Natural killer cell (primary cell): Measurements from ENCODE around the gene PARVA. TPM values are rescaled to one million over a fixed set of nuclear protein-coding genes. Genes with fewer than 3 reads are reported as not detected.

Experiments used
- ATAC-seq, 3 donors: fragments of 150-1000 bp in 2 of 3; fragments of 200-7000 bp in 1 of 3; cut with Tn5 transposase; 1 replicate in 1 of 3; 2 replicates in 2 of 3; pipeline ENCODE4 v1.10.0; 2021; ENCODE audit warnings: mild to moderate bottlenecking in 2 of 3, moderate library complexity in 2 of 3
- DNase-seq, 2 donors: peaks; one replicate each; pipeline versions ENCODE4 v3.0.0 to v3.0.0-alpha.2; 2013 to 2021; ENCODE audit warnings: mixed read lengths in 1 of 2
- H3K27ac ChIP-seq: one replicate; pipeline ENCODE4 v1.5.1; 2013; ENCODE audit warnings: mild to moderate bottlenecking, low read length
- H3K27me3 ChIP-seq: one replicate; pipeline ENCODE4 v1.6.1; 2013; ENCODE audit warnings: low read length; ENCODE audit not compliant: control insufficient read depth, insufficient read depth
- H3K36me3 ChIP-seq: one replicate; pipeline ENCODE4 v1.6.1; 2013; ENCODE audit warnings: low read length; ENCODE audit not compliant: control insufficient read depth, insufficient read depth
- H3K4me1 ChIP-seq: one replicate; pipeline ENCODE4 v1.6.1; 2013; ENCODE audit warnings: low read length; ENCODE audit not compliant: control insufficient read depth, insufficient read depth
- H3K4me3 ChIP-seq: one replicate; pipeline ENCODE4 v1.5.1; 2013; ENCODE audit warnings: low read length
- H3K9me3 ChIP-seq: one replicate; pipeline ENCODE4 v1.6.1; 2013; ENCODE audit warnings: low read length; ENCODE audit not compliant: control insufficient read depth, insufficient read depth
- H3K27ac Mint-ChIP-seq, 2 donors: one replicate each; pipeline ENCODE4 v1.8.0; 2022; ENCODE audit warnings: mild to moderate bottlenecking in 2 of 2, mixed read lengths in 2 of 2, moderate library complexity in 1 of 2
- H3K27me3 Mint-ChIP-seq, 2 donors: one replicate each; pipeline ENCODE4 v1.8.0; 2022; ENCODE audit warnings: low read depth in 2 of 2, mixed read lengths in 2 of 2
- H3K36me3 Mint-ChIP-seq: one replicate; pipeline ENCODE4 v1.8.0; 2022; ENCODE audit warnings: mixed read lengths
- H3K4me1 Mint-ChIP-seq, 2 donors: one replicate each; pipeline ENCODE4 v1.8.0; 2022; ENCODE audit warnings: mixed read lengths in 2 of 2
- H3K4me3 Mint-ChIP-seq: one replicate; pipeline ENCODE4 v1.8.0; 2022; ENCODE audit warnings: mild to moderate bottlenecking, moderate library complexity, mixed read lengths
- H3K9me3 Mint-ChIP-seq, 2 donors: one replicate each; pipeline ENCODE4 v1.8.0; 2022; ENCODE audit warnings: mixed read lengths in 2 of 2
- WGBS: methylation state at CpG from one replicate; pipeline ENCODE4 v1.1.7; 2013; ENCODE audit warnings: missing lambda C conversion rate; ENCODE audit not compliant: insufficient coverage; 5-methylcytosine and 5-hydroxymethylcytosine counted together
- intact Hi-C: fragments of 100-400 bp; cut with micrococcal nuclease; formaldehyde crosslinking; loops from one replicate; pipeline ENCODE4 v1.14.2; 2022
- total RNA-seq, 4 donors: library from RNA; stranded (reverse); fragments of 120-200 nt in 1 of 4; gene quantifications; one replicate each; pipeline versions ENCODE4 v1.2.3 to v1.2.4, GENCODE V29; 2013 to 2022
- TF ChIP-seq, protein P1 (sequence below): fragments of 200-600 bp; IDR thresholded peaks from one replicate; pipeline ENCODE4 v1.8.0; 2022; ENCODE audit warnings: antibody characterized with exemption

The PARVA gene
- total RNA-seq, 3 donors from 2014 or later (not counting 1 experiment from before 2014, with no cell fraction given): 0.07 to 1.0 TPM; not detected in 1

DNA sequence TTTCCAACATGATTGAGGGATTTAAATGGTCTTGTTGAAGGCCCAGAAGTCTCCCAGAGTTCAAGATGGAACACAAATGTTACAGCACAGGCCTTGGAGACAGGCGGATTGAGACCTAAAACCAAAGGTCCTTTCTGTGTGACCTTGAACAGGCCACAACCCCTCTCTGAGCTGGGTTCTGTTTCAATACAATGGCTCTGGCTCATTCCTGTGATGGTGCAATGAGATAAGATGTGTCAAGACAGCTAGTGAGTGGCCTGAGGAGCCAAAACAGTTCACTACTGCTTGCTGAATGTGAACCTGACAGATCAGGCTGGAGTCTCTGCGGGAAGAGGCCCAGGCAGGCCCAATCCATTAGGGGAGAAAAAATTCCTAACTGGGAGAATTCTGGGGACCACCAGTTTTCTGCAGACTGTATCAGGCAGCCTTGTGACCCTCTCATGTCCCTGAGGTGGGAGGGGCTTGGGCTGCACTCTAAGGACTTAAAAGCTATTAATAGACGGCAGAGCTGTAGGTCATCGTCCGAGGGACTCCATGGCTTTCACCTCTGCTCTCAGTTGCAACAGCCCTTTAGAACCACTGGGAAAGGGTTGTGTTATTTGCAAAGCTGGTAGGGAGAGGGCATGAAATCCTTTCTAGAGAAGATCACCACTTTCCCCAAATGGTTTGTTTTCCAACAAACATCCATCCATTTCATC lies 170.7 kb downstream of the PARVA start:
- Histone ChIP-seq H3K36me3 (no peaks in the 10 kb centered on the region), H3K27ac (no peak overlapping the region), H3K9me3 (no peaks in the 10 kb centered on the region), H3K4me1 (no peaks in the 10 kb centered on the region), H3K4me3 (no peak overlapping the region), H3K27me3 (peaks cover 2% of the 10 kb centered on the region)
- 90% methylated on average over 5 of the region's 5 CpGs for WGBS
- TF ChIP-seq, protein P1, sequence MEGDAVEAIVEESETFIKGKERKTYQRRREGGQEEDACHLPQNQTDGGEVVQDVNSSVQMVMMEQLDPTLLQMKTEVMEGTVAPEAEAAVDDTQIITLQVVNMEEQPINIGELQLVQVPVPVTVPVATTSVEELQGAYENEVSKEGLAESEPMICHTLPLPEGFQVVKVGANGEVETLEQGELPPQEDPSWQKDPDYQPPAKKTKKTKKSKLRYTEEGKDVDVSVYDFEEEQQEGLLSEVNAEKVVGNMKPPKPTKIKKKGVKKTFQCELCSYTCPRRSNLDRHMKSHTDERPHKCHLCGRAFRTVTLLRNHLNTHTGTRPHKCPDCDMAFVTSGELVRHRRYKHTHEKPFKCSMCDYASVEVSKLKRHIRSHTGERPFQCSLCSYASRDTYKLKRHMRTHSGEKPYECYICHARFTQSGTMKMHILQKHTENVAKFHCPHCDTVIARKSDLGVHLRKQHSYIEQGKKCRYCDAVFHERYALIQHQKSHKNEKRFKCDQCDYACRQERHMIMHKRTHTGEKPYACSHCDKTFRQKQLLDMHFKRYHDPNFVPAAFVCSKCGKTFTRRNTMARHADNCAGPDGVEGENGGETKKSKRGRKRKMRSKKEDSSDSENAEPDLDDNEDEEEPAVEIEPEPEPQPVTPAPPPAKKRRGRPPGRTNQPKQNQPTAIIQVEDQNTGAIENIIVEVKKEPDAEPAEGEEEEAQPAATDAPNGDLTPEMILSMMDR: no peak
- Mint-ChIP-seq H3K36me3 (no peaks in the 10 kb centered on the region), H3K4me1 (no peaks in the 10 kb centered on the region), H3K9me3 (no peaks in the 10 kb centered on the region), H3K27me3 (peaks cover 6 to 8% of the 10 kb centered on the region in 2 donors), H3K4me3 (no peak overlapping the region), H3K27ac (no peak overlapping the region)
- DNase-seq: no peak
- intact Hi-C loops: no loop called here
- no peak for ATAC-seq

DNA sequence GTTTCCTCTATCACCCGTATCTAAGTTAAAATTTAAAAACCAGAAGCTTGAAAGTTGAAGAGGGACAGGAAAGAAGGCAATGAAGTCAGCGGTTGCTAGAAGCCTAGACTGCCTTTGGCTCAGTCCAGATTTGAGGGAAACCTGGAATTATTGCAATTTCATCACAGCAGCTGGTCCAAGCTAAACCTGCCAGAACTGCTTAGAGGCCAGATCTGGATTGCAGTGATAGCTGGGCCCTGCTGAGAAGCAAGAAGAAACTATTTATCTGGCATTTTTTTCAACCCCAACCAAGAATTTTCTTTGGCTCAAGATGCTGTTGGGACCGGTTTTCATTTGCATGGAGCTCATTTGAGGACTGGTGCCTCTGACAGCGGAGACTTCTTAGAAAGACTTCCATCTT lies 175.3 kb downstream of the PARVA start:
- DNase-seq: no peak
- Histone ChIP-seq H3K4me3 (no peak overlapping the region), H3K27ac (no peak overlapping the region), H3K27me3 (peaks cover 3% of the 10 kb centered on the region), H3K9me3 (no peaks in the 10 kb centered on the region), H3K4me1 (no peaks in the 10 kb centered on the region), H3K36me3 (no peaks in the 10 kb centered on the region)
- peaks cover 9 to 40% of the 10 kb centered on the region in 2 donors for H3K27me3 Mint-ChIP-seq
- intact Hi-C loops: no loop called here
- H3K36me3 Mint-ChIP-seq: no peaks in the 10 kb centered on the region
- H3K4me1 Mint-ChIP-seq: no peaks in the 10 kb centered on the region
- TF ChIP-seq, protein P1: no peak
- H3K9me3 Mint-ChIP-seq: peaks cover 0 to 2% of the 10 kb centered on the region in 2 donors
- 86% methylated on average over 4 of the region's 4 CpGs for WGBS
- no peak overlapping the region for H3K27ac Mint-ChIP-seq
- no peak for ATAC-seq
- no peak overlapping the region for H3K4me3 Mint-ChIP-seq

DNA sequence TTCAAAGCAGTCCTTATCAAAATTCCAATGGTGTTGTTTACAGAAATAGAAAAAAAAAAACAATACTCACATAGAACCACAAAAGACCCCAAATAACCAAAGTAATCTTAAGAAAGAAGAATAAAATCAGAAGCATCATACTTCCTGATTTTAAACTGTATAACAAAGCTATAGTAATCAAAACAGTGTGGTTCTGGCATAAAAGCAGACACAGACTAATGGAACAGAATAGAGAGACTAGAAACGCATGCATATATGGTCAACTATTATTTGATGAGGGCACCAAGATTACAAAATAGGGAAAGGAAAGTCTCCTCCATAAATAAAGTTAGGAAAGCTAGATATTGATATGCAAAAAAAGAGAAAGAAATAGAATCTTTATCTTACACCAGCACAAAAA lies 176.8 kb downstream of the PARVA start:
- Mint-ChIP-seq H3K36me3 (no peaks in the 10 kb centered on the region), H3K4me3 (no peak overlapping the region), H3K9me3 (peaks cover 0 to 2% of the 10 kb centered on the region in 2 donors), H3K27me3 (peaks cover 9 to 50% of the 10 kb centered on the region in 2 donors), H3K4me1 (no peaks in the 10 kb centered on the region), H3K27ac (no peak overlapping the region)
- TF ChIP-seq, protein P1: no peak
- Histone ChIP-seq H3K9me3 (no peaks in the 10 kb centered on the region), H3K4me1 (no peaks in the 10 kb centered on the region), H3K36me3 (no peaks in the 10 kb centered on the region), H3K27ac (no peak overlapping the region), H3K27me3 (peaks cover 3% of the 10 kb centered on the region), H3K4me3 (no peak overlapping the region)
- WGBS: no CpG with 5 or more reads among the region's 1 CpG
- DNase-seq (no peak), ATAC-seq (no peak)
- intact Hi-C loops: no loop called here

DNA sequence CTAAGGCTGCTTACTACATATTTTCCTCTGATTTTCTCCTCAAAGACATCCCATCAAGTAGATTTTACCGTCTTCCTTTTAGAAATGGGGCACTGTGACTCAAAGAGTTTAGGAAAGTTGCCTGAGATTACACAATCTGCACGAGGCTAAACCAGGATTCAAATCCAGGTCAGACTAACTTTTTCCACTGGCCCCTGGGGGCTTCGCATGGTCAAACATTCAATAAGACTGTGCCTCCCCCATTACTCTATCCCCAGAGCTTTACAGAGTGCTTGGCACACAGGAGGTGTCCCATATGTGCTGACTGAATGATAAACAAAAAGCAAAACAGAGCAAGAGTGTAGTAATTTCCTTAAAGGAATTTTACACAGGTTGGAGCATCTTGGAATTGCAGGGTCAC lies 178.8 kb downstream of the PARVA start:
- Histone ChIP-seq H3K27me3 (peaks cover 3% of the 10 kb centered on the region), H3K9me3 (no peaks in the 10 kb centered on the region), H3K27ac (no peak overlapping the region), H3K36me3 (no peaks in the 10 kb centered on the region), H3K4me1 (no peaks in the 10 kb centered on the region), H3K4me3 (no peak overlapping the region)
- no peaks in the 10 kb centered on the region for H3K4me1 Mint-ChIP-seq
- H3K9me3 Mint-ChIP-seq: peaks cover 0 to 2% of the 10 kb centered on the region in 2 donors
- TF ChIP-seq, protein P1: no peak
- intact Hi-C loops: no loop called here
- H3K27ac Mint-ChIP-seq: no peak overlapping the region
- 63% methylated on average over 3 of the region's 3 CpGs for WGBS
- no peaks in the 10 kb centered on the region for H3K36me3 Mint-ChIP-seq
- ATAC-seq: no peak
- H3K27me3 Mint-ChIP-seq: peaks cover 9 to 59% of the 10 kb centered on the region in 2 donors
- no peak overlapping the region for H3K4me3 Mint-ChIP-seq
- DNase-seq: no peak
